Hippocampal formation (tissue), 2 donors: ENCODE results near the gene RHBDL2.
"Not testable (repeated sequence)": the region's sequence is repeated elsewhere in the genome, so short reads cannot be mapped to it uniquely, and the experiment has no call there.

Experiments used
- DNase-seq, 2 donors: peaks; one replicate each; lab custom pipeline; 2025; lab: John Stamatoyannopoulos, UW

RHBDL2 gene

GRCh38 chr1:38932571-38932970, 9.1 kb downstream of the RHBDL2 start:
- no peak for DNase-seq

GRCh38 chr1:38929476-38929875, 12.2 kb downstream of the RHBDL2 start:
- DNase-seq = peak; percentile 88 to 91

GRCh38 chr1:38929054-38929453, 12.6 kb downstream of the RHBDL2 start:
- peak in 1 of 2 donors; percentile 43 for DNase-seq

- peak in 1 of 2 donors; percentile 26 for DNase-seq
Measured at GRCh38 chr1:38926091-38926490, 15.5 kb downstream of the RHBDL2 start.

GRCh38 chr1:38925391-38925790, 16.2 kb downstream of the RHBDL2 start:
- no peak for DNase-seq

GRCh38 chr1:38923607-38924006, 18.0 kb downstream of the RHBDL2 start:
- no peak for DNase-seq

GRCh38 chr1:38919130-38919529, 22.5 kb downstream of the RHBDL2 start:
- DNase-seq = peak; percentile 68

- no peak for DNase-seq
Measured at GRCh38 chr1:38918568-38918967, 23.1 kb downstream of the RHBDL2 start.

- DNase-seq = no peak
Measured at GRCh38 chr1:38917772-38918171, 23.9 kb downstream of the RHBDL2 start.

- DNase-seq = no peak
Measured at GRCh38 chr1:38917337-38917736, 24.3 kb downstream of the RHBDL2 start.

GRCh38 chr1:38915352-38915948, 26.2 kb downstream of the RHBDL2 start:
- no peak for DNase-seq

- DNase-seq = not testable (repeated sequence)
Measured at GRCh38 chr1:38914908-38915307, 26.7 kb downstream of the RHBDL2 start.

GRCh38 chr1:38908821-38909220, 32.8 kb downstream of the RHBDL2 start:
- DNase-seq = no peak

GRCh38 chr1:38905985-38906384, 35.6 kb downstream of the RHBDL2 start:
- no peak for DNase-seq

- DNase-seq = no peak
Measured at GRCh38 chr1:38899560-38899959, 42.1 kb downstream of the RHBDL2 start.

- DNase-seq = no peak
Measured at GRCh38 chr1:38898653-38899230, 42.9 kb downstream of the RHBDL2 start.

- no peak for DNase-seq
Measured at GRCh38 chr1:38896169-38896568, 45.5 kb downstream of the RHBDL2 start.

GRCh38 chr1:38892976-38893375, 48.7 kb downstream of the RHBDL2 start:
- DNase-seq = no peak

GRCh38 chr1:38891753-38892152, 49.9 kb downstream of the RHBDL2 start:
- no peak for DNase-seq

GRCh38 chr1:38889589-38889988, 52.0 kb downstream of the RHBDL2 start:
- DNase-seq = no peak

GRCh38 chr1:38888423-38889333, 53.0 kb downstream of the RHBDL2 start:
- no peak for DNase-seq

GRCh38 chr1:38885092-38885491, 56.5 kb downstream of the RHBDL2 start:
- no peak for DNase-seq

GRCh38 chr1:38881487-38881886, 60.1 kb downstream of the RHBDL2 start, which contains the start of gene GJA9:
GJA9 (minus strand) TSS chr1:38881587; CDS start chr1:38876098, 5,489 bp downstream.
- no peak for DNase-seq
